HG03354 (cell line): ENCODE measurements around the gene MTA2.
"Not testable (repeated sequence)": the region's sequence is repeated elsewhere in the genome, so short reads cannot be mapped to it uniquely, and the experiment has no call there.

Source experiments
- ATAC-seq: cut with Tn5 transposase; IDR thresholded peaks from one replicate; pipeline ENCODE4 v1.9.1; 2021; ENCODE audit warnings: mild to moderate bottlenecking; ENCODE audit not compliant: unreplicated experiment, poor library complexity, severe bottlenecking

MTA2 gene

DNA sequence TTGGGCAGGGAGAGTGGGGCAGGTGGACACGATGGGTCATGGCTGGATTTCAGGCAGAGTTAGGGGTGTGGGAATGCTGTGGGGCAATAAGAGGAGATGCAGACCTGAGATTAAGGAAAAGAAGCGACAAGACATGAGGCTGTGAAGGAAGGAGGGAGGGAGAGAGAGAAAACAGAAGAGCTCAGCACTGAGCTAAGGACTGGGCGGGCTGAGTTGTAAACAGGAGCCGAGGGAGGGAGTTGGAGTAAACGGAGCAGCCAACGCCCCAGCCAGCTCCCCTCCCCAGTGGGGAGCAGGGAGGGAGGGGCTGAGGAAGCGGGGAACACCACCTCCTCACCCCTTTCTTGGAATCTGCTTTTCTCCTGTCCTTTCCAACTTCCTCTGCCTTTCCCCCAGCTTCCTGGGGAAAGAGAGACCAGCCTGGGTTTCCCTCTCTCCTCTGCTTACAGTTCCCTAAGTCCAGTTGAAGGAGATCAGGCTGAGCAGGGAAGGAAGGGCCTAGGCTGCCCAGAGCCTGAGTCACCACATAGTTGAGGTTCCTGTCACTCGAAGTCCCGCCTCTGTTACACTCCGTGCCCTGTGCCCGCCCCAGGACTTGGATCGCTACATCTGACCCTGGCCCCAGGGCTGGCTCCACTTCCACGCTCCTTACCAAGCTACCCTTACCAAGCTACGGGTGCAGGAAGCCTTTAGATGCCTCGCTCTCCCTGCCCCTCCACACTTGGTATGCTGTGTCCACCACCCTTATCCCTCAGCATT, 48.4 kb downstream of the MTA2 start:
- ATAC-seq: no peak

DNA sequence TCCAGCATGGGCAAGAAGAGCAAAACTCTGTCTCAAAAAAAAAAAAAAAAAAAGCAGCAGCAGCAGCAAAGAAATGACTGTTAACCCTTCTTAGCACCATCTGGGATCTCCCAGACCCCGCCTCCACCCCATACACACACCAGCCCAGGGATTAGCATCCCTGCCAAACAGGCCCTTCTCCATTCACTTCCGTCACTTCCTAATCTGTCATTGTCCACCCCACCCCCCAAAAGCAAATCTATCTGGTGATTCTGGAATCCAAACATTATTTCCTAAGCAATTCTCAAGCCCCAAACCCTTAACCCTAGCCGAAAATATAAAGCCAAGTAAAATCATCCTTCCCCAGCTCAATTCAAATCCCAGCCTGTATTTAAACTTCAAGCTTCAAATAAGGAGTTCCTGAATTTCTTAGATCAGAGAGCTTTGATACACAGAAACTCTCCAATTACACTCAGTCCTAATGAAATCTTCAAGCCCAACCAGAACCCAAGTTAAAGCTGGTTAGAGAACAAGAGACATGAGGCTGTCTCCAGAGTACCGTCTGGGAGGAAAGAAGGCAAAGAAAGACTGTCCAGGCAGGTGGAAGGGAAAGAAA, 49.1 kb downstream of the MTA2 start:
- no peak for ATAC-seq

DNA sequence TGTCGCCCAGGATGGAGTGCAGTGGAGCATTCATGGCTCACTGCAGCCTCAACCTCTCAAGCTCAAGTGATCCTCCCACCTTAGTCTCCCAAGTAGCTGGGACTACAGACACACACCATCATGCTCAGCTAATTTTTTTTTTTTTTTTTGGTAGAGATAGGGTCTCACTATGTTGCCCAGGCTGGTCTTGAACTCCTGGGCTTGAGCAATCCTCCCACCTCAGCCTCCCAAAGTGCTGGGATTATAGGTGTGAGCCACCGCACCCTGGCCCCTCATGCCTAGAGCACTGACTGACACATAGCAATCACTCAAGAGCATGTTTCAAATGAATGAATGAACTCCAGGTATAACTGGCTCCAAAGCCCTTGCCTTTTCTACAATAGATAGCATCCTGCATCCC, 51.2 kb downstream of the MTA2 start:
- ATAC-seq: not testable (repeated sequence)

DNA sequence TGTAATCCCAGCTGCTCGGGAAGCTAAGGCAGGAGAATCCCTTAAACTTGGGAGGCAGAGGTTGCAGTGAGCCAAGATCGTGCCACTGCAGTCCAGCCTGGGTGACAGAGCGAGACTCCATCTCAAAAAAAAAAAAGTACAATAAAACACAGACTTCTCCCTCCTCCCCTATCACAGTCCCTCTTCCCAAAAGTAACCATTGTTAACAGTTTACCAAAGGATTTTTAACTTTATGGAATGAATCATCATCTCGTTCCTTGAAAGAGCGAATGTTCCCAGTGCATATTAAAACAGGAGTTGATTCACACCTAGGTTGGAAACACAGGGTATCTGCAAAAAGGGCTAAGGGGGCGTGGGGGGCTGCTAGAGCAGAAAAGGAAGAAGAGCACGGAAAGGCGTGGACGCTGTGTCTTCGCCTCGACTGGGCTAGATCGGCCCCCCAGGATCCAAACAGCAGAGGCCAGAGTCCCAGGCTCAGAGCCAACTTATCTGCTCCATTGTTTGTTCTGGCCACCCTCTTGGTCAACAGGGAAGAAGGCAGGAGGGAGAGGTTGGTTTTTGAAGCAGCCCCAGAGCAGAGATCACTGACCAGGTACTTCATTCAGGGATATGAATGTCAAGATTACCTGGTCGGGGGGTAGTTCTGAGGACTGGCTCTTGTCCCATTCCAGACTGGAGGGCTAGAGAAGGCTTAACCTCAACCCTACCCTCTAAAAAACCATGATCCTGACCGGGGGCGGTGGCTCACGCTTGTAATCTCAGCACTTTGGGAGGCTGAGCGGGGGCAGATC, 52.9 kb downstream of the MTA2 start:
- ATAC-seq: no peak

DNA sequence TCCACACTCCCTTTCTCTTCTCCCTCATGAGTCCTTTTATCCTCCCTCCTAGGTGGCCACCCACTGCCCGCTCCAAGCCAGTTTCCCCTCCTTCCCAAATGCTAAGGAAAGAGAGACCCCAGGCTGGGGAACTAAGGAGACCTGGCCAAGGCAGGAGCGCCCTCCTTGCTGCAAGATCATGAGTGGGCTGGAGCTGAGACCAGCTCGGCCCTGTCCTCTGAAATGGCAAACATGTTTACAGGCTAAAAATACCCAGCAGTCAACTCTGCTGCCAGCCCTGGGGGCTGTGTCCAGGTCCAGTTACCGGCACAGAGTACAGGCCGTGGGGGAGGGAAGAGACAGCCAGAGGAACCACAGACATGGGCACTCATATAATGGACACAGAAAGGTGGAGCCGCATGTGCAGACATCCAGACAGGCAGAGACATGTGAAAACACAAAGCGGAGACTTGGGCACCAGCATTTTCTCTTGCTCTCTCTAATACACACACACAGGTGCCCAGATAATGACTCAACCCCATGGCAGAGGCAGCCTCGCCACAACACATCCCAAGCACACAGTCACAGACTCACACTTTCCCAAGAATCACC, 53.9 kb downstream of the MTA2 start:
- ATAC-seq: no peak

DNA sequence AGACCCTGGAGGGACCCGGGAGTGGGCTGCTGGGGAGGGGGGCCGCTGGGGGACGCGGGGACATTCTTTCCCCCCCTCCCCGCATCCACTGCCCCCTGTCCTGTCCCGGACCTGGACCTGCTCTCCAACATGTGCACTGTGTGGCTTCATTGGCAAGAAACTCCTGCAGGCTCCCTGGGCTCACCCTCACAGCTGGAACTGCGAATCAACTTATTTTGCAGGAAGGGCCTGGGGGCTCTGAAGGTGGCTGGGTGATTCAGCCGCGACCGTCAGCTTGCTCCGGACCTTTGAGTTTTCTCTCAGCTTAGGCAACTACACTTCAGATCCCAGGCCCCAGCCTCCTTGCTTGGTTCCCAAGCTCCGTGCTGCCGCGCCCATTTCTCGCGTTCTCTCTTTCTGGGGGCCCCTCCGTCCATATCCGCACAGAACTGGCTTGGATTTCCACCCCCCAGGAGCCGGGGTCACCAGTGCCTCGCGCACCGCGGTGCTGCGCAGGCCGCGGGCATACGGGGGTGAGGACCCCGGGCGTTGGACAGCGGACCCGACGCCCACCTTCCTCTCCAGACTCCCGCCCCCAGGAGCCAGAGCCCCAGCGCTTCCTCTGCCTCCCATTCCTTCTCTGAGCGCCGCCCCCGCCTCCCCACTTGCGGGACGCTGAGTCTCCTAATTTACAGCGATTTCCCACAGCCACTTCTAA, 54.6 kb downstream of the MTA2 start:
- no peak for ATAC-seq

DNA sequence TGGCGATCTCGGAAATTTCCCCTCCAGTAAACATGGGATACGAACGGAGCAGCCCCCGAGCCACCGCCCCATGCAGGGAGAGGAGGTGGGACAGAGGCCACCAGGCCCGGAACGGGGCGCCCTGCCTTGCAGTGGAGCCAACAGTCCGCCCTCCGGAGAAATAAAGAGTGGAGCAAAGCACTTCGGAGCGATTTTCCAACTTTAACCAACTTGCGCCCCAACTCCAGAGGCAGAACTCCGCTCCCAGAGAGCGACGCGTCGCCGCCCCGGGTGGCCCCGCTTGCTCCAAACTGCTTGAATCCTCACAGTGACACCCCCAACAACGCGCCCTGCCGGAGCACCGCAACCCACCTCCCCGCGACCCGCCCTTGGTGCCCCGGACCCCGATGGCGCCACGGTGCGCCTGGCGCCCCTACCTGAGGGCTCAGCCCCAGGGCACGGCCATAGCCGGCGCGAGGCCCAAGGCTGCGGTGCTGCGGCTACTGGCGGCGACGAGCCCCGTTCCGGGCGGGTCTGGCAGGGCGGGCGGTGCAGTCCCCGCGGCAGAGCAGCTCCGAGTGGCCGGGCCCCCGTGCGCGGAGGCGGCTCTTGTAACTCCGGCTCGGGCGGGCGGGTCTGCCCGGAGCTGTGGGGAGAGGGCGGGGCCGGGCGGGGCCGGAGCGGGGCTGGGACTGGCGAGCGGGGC, 55.3 kb downstream of the MTA2 start, which contains the start of gene AHNAK:
Gene AHNAK, minus strand, starts transcription at position 563 of the 685 bp plus-strand sequence. CDS start 10,708 bp downstream, outside the sequence.
- peak; percentile 37 for ATAC-seq

DNA sequence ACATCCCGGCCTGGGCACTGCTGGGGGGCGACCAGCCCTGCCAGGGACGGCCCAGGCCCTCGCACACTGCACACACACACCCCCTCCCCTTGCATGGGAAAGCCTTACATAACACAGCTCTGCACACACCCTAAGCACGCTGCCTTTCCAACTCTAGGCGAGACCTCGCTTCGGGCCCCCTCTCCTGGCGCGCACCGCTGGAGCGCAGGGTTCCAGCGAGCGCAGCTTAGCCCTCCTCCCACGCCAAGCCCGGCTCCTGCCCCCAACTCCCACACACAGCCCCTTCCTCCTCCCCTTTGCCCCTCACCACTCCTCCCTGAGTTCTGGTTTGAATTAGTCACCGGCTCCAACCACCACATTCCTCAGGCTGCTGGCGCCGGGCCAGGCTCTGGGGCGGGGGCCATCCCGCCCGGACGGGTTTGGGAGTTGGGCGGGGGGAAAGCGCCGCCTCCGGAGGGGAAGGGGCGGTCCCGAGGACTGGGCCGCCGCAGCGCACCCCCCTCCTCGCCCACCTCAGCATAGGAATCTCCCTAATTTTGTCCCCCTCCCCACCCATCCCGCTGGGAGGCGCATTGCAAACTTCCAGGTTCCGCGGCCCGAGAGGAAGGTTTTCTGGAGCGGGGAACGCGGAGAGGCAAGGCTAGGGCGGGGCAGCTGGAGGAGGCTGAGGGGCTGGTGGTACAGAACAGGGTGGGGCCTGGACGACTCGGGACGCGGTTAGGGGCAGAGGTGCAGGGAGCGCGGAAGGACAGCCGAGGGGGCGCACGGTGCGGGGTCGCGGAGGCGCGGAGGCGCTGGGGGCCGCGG, 56.0 kb downstream of the MTA2 start:
- ATAC-seq: no peak

DNA sequence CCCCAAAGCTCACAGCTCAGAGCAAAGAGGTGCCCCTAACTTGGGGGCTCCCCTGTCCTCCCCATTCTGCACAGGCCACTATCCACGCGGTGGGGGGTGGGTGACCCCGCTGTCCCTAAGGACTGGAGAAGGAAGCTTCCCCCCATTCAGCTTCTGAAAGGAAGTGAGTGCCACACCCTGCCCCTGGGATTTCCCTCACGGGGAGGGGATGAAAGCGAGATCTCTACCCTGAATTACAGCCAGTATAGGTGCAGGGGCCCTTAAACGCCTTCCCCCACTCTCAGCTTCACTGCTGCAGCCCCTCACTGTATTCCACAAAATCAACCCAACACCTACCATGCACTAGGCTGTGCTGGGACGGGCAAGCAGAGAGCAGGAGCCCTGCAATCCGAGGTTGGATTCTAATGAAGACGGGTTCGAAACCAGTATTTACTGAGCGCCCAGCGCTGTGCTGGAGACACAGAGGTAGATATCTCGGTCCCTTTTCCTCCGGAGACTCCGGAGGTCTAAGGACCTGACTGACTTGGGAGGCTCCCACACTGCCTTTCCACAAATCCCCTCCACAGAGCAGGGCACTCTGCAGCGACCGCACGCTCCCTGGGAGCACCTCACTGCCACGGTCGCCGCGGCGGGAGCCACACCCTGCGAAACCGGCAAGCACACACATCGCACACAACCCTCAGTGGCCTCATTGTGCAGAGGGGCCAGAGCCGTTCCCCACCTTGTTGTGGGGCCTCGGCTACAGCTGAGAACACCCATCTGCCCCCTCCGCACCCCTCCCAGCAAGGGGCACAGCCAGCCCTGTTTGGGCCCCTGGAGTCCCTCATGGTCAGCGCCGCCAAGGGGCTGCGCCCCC, 56.9 kb downstream of the MTA2 start:
- ATAC-seq: no peak

DNA sequence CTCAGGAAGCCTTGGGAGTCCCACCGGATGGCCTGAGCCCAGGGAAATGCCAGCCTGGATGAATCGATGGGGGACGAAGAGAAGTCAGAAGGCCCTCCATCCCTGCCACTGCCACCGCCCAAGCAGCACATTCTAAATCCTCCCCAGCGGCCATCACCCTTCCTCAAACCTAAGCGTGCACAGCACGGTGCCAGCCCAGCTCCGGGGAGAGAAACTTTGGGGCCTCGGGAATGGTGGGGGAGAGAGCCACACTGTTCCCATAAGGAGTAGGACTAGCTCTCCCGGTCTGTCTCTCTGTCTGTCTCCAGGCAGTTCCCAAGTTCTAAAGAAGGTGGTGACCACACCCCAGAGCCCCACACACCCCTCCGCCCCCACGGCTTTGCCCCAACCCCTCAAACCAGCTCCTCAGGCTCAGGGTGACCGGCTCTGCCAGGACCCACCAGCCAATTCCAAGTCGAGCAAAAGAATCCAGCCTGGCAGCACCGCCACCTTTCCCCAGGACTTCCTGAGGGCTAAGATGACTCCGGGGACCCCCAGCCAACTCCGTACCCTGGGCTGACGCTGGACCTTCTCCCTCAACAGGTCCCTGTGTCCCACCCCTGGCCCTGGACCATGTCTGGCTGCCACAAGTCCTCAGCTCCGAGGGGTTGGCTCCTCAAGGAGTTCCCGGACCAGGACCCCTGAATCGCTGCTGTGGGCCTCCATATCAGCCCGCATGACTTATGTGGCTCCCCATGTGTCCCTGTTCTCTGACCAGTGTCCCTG, 57.8 kb downstream of the MTA2 start:
- ATAC-seq: no peak
